IMR-90 (cell line): ENCODE measurements around the gene DHCR24.

ENCODE experiments used
- BHLHE40 ChIP-seq: fragments of 150-350 bp; IDR thresholded peaks from 2 replicates; pipeline ENCODE4 v1.6.1; 2016; ENCODE audit warnings: mild to moderate bottlenecking, low read depth, low read length
- CEBPB ChIP-seq: IDR thresholded peaks from 2 replicates; pipeline ENCODE4 v1.6.1; 2012; ENCODE audit warnings: low read depth, low read length, improper control_type of control experiment
- FOS ChIP-seq: fragments of 150-350 bp; IDR thresholded peaks from 2 replicates; pipeline ENCODE4 v1.6.1; 2016; ENCODE audit warnings: low read depth, low read length
- MAZ ChIP-seq: IDR thresholded peaks from 2 replicates; pipeline ENCODE4 v1.6.1; 2012; ENCODE audit warnings: low read depth, mild to moderate bottlenecking, low read length, improper control_type of control experiment, moderate library complexity, borderline replicate concordance
- MXI1 ChIP-seq: IDR thresholded peaks from 2 replicates; pipeline ENCODE4 v1.6.1; 2012; ENCODE audit warnings: low read depth, mild to moderate bottlenecking, low read length, moderate library complexity, borderline replicate concordance
- POLR2A ChIP-seq: IDR thresholded peaks from 2 replicates; pipeline ENCODE4 v1.6.1; 2012; ENCODE audit warnings: mild to moderate bottlenecking, low read depth, low read length
- RAD21 ChIP-seq: IDR thresholded peaks from 2 replicates; pipeline ENCODE4 v1.6.1; 2012; ENCODE audit warnings: low read length, improper control_type of control experiment
- TF ChIP-seq, protein P1 (sequence below): fragments of 150-350 bp; IDR thresholded peaks from 2 replicates; pipeline ENCODE4 v1.6.1; 2016; ENCODE audit warnings: low read depth, mild to moderate bottlenecking, low read length, moderate library complexity, borderline replicate concordance
- TF ChIP-seq, protein P2 (sequence below): conservative IDR thresholded peaks from 2 replicates; pipeline ENCODE4 v1.5.1; 2012; ENCODE audit warnings: mild to moderate bottlenecking, low read depth, low read length, improper control_type of control experiment
- TF ChIP-seq, protein P3 (sequence below): fragments of 150-350 bp; IDR thresholded peaks from 2 replicates; pipeline ENCODE4 v1.6.1; 2017; ENCODE audit warnings: mild to moderate bottlenecking, antibody characterized with exemption, low read length, low read depth

DNA sequence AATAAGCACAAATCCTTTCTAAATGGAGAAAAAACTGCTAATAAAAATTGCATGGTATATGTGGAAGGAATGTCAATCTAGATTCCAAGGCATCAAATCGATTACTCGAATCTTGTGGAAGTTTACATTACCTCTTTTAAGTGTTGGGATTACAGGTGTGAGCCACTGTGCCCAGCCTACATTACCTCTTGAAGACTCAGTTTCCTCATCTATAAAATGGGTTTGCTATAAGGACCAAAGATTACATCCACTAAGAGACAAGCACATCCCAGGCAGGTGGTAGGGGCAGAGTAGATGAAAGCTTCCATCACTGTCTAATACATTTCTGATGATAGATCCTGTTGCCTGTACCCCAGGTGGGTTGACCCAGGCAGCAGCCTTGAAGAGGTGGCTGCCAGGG lies 16.1 kb downstream of the DHCR24 start:
- TF ChIP-seq, protein P1, sequence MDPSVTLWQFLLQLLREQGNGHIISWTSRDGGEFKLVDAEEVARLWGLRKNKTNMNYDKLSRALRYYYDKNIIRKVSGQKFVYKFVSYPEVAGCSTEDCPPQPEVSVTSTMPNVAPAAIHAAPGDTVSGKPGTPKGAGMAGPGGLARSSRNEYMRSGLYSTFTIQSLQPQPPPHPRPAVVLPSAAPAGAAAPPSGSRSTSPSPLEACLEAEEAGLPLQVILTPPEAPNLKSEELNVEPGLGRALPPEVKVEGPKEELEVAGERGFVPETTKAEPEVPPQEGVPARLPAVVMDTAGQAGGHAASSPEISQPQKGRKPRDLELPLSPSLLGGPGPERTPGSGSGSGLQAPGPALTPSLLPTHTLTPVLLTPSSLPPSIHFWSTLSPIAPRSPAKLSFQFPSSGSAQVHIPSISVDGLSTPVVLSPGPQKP: no peak
- TF ChIP-seq POLR2A (no peak), RAD21 (no peak), CEBPB (no peak), BHLHE40 (no peak), FOS (no peak), MXI1 (no peak), MAZ (no peak)
- TF ChIP-seq, protein P2, sequence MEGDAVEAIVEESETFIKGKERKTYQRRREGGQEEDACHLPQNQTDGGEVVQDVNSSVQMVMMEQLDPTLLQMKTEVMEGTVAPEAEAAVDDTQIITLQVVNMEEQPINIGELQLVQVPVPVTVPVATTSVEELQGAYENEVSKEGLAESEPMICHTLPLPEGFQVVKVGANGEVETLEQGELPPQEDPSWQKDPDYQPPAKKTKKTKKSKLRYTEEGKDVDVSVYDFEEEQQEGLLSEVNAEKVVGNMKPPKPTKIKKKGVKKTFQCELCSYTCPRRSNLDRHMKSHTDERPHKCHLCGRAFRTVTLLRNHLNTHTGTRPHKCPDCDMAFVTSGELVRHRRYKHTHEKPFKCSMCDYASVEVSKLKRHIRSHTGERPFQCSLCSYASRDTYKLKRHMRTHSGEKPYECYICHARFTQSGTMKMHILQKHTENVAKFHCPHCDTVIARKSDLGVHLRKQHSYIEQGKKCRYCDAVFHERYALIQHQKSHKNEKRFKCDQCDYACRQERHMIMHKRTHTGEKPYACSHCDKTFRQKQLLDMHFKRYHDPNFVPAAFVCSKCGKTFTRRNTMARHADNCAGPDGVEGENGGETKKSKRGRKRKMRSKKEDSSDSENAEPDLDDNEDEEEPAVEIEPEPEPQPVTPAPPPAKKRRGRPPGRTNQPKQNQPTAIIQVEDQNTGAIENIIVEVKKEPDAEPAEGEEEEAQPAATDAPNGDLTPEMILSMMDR: no peak
- TF ChIP-seq, protein P3, sequence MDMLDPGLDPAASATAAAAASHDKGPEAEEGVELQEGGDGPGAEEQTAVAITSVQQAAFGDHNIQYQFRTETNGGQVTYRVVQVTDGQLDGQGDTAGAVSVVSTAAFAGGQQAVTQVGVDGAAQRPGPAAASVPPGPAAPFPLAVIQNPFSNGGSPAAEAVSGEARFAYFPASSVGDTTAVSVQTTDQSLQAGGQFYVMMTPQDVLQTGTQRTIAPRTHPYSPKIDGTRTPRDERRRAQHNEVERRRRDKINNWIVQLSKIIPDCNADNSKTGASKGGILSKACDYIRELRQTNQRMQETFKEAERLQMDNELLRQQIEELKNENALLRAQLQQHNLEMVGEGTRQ: no peak
